NCI-H748 (cell line): ENCODE data around the gene RPS4Y2.

ENCODE experiments used
- DNase-seq: peaks from one replicate; lab custom pipeline; 2025; ENCODE audit not compliant: unreplicated experiment; lab: John Stamatoyannopoulos, UW

Gene RPS4Y2

GRCh38 chrY:20817067-20817466 is 61.2 kb downstream of the RPS4Y2 start:
- no peak for DNase-seq
